HG03139 (cell line): ENCODE results near the gene NFIA.

Source experiments
- ATAC-seq: cut with Tn5 transposase; IDR thresholded peaks from one replicate; pipeline ENCODE4 v1.9.1; 2021; ENCODE audit not compliant: unreplicated experiment

NFIA gene

GRCh38 chr1:61352845-61353435, 270.6 kb downstream of the NFIA start:
- no peak for ATAC-seq

GRCh38 chr1:61353797-61354406, 271.5 kb downstream of the NFIA start:
- no peak for ATAC-seq

- ATAC-seq, result no peak
These were observed 273.7 kb downstream of the NFIA start for GRCh38 chr1:61356016-61356415.

GRCh38 chr1:61356995-61357394, 274.6 kb downstream of the NFIA start:
- ATAC-seq, result no peak

GRCh38 chr1:61357539-61357938, 275.2 kb downstream of the NFIA start:
- no peak for ATAC-seq

GRCh38 chr1:61358770-61359455, 276.6 kb downstream of the NFIA start:
- no peak for ATAC-seq

- ATAC-seq, result no peak
These were observed 279.6 kb downstream of the NFIA start for GRCh38 chr1:61361931-61362330.

GRCh38 chr1:61362351-61362750, 280.0 kb downstream of the NFIA start:
- no peak for ATAC-seq

GRCh38 chr1:61368366-61368765, 286.0 kb downstream of the NFIA start:
- no peak for ATAC-seq

GRCh38 chr1:61368876-61369275, 286.5 kb downstream of the NFIA start:
- ATAC-seq, result no peak

GRCh38 chr1:61370177-61370912, 288.0 kb downstream of the NFIA start:
- ATAC-seq, result no peak

GRCh38 chr1:61370913-61371279, 288.5 kb downstream of the NFIA start:
- ATAC-seq, result no peak

GRCh38 chr1:61372944-61373343, 290.6 kb downstream of the NFIA start:
- ATAC-seq, result no peak

- ATAC-seq, result no peak
These were observed 291.8 kb downstream of the NFIA start for GRCh38 chr1:61374156-61374555.

- no peak for ATAC-seq
These were observed 292.9 kb downstream of the NFIA start for GRCh38 chr1:61375082-61375880.

GRCh38 chr1:61376151-61376550, 293.8 kb downstream of the NFIA start:
- no peak for ATAC-seq

GRCh38 chr1:61377242-61377958, 295.0 kb downstream of the NFIA start:
- no peak for ATAC-seq

GRCh38 chr1:61378494-61379180, 296.3 kb downstream of the NFIA start:
- no peak for ATAC-seq

- no peak for ATAC-seq
These were observed 297.3 kb downstream of the NFIA start for GRCh38 chr1:61379693-61380092.

- ATAC-seq, result no peak
These were observed 298.2 kb downstream of the NFIA start for GRCh38 chr1:61380561-61380960.
